ENCODE measurements around the gene CALML6. TPM values are rescaled to one million over a fixed set of nuclear protein-coding genes. Genes with fewer than 3 reads are reported as not detected.

The CALML6 gene
- total RNA-seq, 2 donors from 2014 or later: 1.0 to 4.3 TPM

DNA sequence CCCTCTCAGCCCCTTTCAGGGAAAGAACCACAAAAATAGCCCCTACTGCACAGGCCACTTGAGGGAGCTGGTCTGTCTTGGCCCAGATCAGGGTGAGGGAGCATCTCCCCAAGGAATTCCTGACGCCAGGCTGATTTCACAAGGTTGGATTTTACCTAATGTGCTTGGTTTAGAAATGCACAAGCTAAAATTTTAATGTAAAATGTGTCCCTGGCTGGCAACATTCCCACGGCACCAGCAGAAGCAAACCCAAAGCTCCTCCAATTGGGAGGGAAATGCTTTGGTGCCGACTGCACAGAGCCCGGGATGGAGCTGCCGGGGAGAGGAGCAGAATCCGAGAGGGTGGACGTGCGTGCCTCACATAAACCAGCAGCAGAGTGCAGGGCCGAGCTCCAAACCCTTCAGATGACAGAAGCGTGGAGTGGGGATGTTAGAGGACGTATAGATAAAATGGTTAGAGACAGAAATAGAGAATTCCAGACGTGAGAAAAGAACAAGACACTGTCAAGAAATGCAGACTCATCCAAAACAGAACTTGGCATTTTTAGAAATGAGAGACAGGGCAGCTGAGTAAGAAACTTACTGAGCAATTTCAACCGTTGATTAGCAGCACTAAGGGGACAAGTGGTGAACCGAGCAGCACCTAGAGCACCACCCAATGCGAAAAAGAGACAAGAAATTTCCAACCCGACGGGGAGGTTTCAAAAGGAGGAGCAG lies 45.6 kb downstream of the CALML6 start:
- intact Hi-C loops (cut with DNase I): no loop called here
- 39 to 46% methylated on average over 17 of the region's 17 CpGs for WGBS, 2 donors
- H3K27me3 ChIP-seq: peaks cover 0 to 3% of the 10 kb centered on the region in 2 donors

DNA sequence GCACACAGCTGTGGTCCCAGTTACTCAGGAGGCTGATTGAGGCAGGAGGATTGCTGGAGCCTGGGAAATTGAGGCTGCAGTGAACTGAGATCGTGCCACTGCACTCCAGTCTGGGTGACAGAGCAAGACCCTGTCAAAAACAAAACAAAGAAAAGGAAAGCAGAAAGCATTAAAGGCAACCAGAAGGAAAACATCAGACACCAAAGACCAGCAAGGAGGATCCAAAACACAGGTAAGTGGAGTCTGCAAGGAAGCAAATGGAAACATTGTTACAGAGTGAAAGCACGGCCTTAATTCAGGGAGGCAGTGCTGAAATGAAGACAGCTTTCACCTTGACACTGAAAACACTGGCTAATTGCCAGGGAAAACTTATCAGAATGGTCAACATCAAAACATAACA lies 47.7 kb downstream of the CALML6 start:
- no peak overlapping the region for H3K27ac ChIP-seq
- ATAC-seq (no peak), DNase-seq (no peak)
- H3K27me3 ChIP-seq: peaks cover 0 to 11% of the 10 kb centered on the region in 2 donors
- H3K9me3 ChIP-seq: no peaks in the 10 kb centered on the region
- intact Hi-C loops (cut with DNase I): no loop called here
- peaks cover 8% of the 10 kb centered on the region for H3K4me1 ChIP-seq
- 58 to 73% methylated on average over 2 of the region's 2 CpGs for WGBS, 2 donors
- no peak for TF ChIP-seq POLR2A (IDR thresholded peaks at IDR 0.05)
- TF ChIP-seq, protein P1, sequence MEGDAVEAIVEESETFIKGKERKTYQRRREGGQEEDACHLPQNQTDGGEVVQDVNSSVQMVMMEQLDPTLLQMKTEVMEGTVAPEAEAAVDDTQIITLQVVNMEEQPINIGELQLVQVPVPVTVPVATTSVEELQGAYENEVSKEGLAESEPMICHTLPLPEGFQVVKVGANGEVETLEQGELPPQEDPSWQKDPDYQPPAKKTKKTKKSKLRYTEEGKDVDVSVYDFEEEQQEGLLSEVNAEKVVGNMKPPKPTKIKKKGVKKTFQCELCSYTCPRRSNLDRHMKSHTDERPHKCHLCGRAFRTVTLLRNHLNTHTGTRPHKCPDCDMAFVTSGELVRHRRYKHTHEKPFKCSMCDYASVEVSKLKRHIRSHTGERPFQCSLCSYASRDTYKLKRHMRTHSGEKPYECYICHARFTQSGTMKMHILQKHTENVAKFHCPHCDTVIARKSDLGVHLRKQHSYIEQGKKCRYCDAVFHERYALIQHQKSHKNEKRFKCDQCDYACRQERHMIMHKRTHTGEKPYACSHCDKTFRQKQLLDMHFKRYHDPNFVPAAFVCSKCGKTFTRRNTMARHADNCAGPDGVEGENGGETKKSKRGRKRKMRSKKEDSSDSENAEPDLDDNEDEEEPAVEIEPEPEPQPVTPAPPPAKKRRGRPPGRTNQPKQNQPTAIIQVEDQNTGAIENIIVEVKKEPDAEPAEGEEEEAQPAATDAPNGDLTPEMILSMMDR (IDR thresholded peaks at IDR 0.05): no peak
- H3K4me3 ChIP-seq: no peak overlapping the region
- H3K36me3 ChIP-seq (replicated peaks in 1 of 2; ENCODE audit: insufficient read depth in 1 of 2, low read depth in 2 of 2): no peaks in the 10 kb centered on the region

More for the DNA sequence above, 45.6 kb downstream of the CALML6 start:
- Histone ChIP-seq H3K27ac (no peak overlapping the region), H3K4me3 (no peak overlapping the region), H3K9me3 (no peaks in the 10 kb centered on the region), H3K36me3 (replicated peaks in 1 of 2; ENCODE audit: insufficient read depth in 1 of 2, low read depth in 2 of 2) (no peaks in the 10 kb centered on the region), H3K4me1 (peaks cover 8% of the 10 kb centered on the region)
- ATAC-seq: no peak
- DNase-seq: no peak
- TF ChIP-seq POLR2A (IDR thresholded peaks at IDR 0.05): no peak
- TF ChIP-seq, protein P1 (IDR thresholded peaks at IDR 0.05): no peak

DNA sequence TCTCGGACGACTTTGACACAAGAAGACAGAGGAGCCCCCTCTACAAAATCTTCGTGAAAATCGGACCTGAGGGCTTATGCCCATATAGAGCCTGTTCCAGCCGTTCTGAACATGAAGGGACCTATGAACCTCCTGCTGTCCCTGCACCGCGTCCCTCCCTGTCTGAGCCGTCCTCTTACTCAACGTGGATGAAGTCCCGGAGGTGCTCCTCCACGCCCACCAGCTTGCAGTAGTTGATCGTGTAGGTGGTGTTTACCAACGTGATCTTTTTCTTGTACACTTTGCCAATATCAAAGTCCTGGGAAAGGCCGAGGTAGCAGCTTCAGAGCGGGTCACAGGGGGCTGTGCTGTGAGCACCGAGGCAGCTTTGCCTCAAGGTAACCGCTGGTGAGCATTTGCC lies 48.5 kb downstream of the CALML6 start:
- Histone ChIP-seq H3K27me3 (peaks cover 0 to 11% of the 10 kb centered on the region in 2 donors), H3K9me3 (no peaks in the 10 kb centered on the region), H3K4me1 (peaks cover 8% of the 10 kb centered on the region), H3K36me3 (replicated peaks in 1 of 2; ENCODE audit: insufficient read depth in 1 of 2, low read depth in 2 of 2) (no peaks in the 10 kb centered on the region), H3K4me3 (no peak overlapping the region), H3K27ac (no peak overlapping the region)
- 77 to 81% methylated on average over 12 to 17 of the region's 17 CpGs for WGBS, 2 donors
- TF ChIP-seq POLR2A (IDR thresholded peaks at IDR 0.05): no peak
- TF ChIP-seq, protein P1 (IDR thresholded peaks at IDR 0.05): no peak
- DNase-seq (no peak), ATAC-seq (no peak)
- intact Hi-C loops (cut with DNase I): no loop called here

DNA sequence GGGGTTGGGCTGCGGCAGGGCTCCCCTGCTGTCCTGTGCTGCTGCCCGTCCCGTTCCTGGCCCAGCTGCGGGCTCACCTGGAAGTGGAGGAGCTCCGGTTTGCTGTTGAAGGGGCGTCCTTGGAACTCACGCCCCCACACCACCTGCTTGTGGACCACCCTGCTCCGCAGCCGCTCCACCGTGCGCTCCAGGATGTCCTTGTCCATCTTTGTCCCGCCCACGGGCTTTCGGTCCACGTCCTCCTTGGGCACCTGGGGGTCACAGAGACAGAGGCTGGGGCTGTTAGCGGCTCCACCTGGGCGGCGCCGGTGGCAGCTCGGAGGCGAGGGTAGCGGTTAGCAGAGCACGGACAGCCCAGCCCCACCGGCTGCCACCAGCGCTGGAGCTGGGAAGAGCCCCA lies 49.8 kb downstream of the CALML6 start:
- no peak for ATAC-seq
- DNase-seq: no peak
- no peaks in the 10 kb centered on the region for H3K36me3 ChIP-seq (replicated peaks in 1 of 2; ENCODE audit: insufficient read depth in 1 of 2, low read depth in 2 of 2)
- 57 to 60% methylated on average over 5 to 20 of the region's 25 CpGs for WGBS, 2 donors
- H3K27ac ChIP-seq: no peak overlapping the region
- TF ChIP-seq, protein P1 (IDR thresholded peaks at IDR 0.05): no peak
- TF ChIP-seq POLR2A (IDR thresholded peaks at IDR 0.05): no peak
- no peak overlapping the region for H3K4me3 ChIP-seq
- H3K4me1 ChIP-seq: peaks cover 4% of the 10 kb centered on the region
- H3K27me3 ChIP-seq: peaks cover 0 to 11% of the 10 kb centered on the region in 2 donors
- intact Hi-C loops (cut with DNase I): no loop called here
- no peaks in the 10 kb centered on the region for H3K9me3 ChIP-seq

DNA sequence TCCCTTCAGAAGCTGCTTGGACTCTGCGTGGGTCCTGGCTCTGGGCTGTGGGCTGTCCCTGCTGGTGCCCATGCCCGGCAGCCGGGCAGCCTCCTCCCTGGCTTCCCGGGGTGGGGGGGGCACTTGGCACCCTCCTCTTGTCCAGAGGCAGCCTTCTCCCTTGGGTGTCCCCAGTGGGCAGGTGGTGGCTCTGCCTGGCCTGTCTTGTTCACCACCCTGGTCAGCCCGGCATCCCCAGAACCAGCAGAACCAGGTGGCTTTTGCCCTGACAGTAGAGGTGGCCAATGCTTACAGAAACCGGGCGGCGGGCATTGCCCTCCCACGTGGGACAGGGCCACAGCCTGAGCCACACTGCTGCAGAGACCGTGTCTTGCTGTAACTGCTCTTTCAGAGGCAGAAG lies 50.5 kb downstream of the CALML6 start:
- H3K4me1 ChIP-seq: no peaks in the 10 kb centered on the region
- no peak overlapping the region for H3K27ac ChIP-seq
- 61% methylated on average over 10 of the region's 10 CpGs; no CpG with 5 or more reads in 1 of the 2 donors for WGBS, 2 donors
- H3K27me3 ChIP-seq: peaks cover 0 to 11% of the 10 kb centered on the region in 2 donors
- TF ChIP-seq, protein P1 (IDR thresholded peaks at IDR 0.05): no peak
- TF ChIP-seq POLR2A (IDR thresholded peaks at IDR 0.05): no peak
- H3K9me3 ChIP-seq: no peaks in the 10 kb centered on the region
- intact Hi-C loops (cut with DNase I): no loop called here
- H3K36me3 ChIP-seq (replicated peaks in 1 of 2; ENCODE audit: insufficient read depth in 1 of 2, low read depth in 2 of 2): no peaks in the 10 kb centered on the region
- no peak overlapping the region for H3K4me3 ChIP-seq
- no peak for ATAC-seq
- no peak for DNase-seq

All from body of pancreas (tissue), 4 donors.